ENCODE results near the gene GPANK1. TPM values are rescaled to one million over a fixed set of nuclear protein-coding genes. Genes with fewer than 3 reads are reported as not detected.

The GPANK1 gene
- total RNA-seq, 1 donor from 2014 or later: 9.8 TPM

DNA sequence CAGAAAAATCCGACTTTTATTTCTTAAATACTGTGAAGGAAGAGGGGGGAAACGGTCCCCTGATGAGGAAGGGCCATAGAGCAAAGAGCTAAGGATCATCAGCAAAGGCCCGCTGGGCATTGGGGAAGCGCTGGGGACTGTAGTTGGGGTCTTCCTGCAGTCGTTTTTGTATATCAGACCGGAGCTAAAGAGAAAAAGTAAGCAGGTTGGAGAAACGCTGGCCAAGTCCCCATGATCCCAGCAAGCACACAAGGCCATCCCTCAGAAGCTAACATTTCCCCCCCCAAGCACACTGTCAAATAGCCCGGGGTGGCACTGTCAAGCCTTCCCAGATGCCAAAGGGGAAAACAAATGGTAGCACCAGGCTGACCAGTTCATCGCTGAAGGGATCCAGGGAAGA, 25.8 kb downstream of the GPANK1 start:
- no peak for DNase-seq

DNA sequence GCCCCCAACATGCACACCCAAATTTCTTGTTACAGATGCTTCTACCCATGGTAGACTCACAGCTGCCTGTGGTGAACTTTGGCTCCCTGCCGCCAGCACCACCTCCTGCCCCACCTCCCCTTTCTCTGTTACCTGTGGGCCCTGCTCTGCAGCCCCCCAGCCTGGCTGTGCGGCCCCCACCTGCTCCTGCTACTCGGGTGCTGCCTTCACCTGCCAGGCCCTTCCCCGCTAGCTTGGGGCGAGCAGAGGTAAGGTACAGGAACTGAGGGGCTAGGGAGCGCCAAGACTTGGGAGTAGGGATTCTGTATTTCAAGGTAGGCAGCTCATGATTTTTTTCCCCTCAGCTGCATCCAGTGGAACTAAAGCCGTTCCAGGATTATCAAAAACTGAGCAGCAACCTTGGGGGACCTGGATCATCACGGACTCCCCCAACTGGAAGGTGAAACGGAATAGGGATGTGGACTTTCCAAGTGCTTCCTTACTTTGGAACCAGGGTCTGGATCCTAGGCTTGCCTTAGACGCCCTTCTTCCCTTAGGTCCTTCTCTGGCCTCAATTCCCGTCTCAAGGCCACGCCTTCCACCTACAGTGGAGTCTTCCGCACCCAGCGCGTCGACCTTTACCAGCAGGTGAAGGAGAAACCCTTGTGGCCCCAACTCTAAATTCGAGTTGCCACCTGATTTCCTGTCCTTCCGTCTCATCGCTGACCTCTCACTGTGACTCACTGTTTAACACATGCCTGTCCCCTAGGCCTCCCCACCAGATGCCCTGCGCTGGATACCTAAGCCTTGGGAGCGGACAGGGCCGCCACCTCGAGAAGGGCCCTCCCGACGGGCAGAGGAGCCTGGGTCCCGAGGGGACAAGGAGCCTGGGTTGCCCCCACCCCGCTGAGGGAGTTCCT, 27.9 kb downstream of the GPANK1 start:
- no peak for DNase-seq

GRCh38 chr6:31634969-31635575, 29.7 kb downstream of the GPANK1 start:
- DNase-seq: no peak

GRCh38 chr6:31634131-31634530, 30.7 kb downstream of the GPANK1 start:
- no peak for DNase-seq

- no peak for DNase-seq
These were observed 31.4 kb downstream of the GPANK1 start for GRCh38 chr6:31633447-31633846.

DNA sequence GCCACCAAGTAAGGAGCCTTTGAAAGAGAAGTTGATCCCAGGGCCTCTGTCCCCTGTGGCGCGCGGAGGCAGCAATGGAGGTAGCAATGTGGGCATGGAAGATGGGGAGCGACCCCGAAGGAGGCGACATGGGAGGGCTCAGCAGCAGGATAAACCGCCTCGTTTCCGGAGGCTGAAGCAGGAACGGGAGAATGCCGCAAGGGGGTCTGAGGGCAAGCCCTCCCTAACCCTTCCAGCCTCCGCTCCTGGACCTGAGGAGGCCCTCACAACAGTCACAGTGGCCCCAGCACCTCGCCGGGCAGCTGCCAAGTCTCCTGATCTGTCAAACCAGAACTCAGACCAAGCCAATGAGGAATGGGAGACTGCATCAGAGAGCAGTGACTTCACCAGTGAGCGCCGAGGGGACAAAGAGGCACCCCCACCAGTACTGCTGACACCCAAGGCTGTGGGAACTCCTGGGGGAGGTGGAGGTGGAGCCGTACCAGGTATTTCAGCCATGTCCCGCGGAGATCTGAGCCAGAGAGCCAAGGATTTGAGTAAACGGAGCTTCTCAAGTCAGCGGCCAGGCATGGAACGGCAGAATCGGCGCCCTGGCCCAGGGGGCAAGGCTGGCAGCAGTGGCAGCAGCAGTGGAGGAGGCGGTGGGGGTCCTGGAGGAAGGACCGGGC, 32.4 kb downstream of the GPANK1 start:
- DNase-seq: no peak

- no peak for DNase-seq
These were observed 33.0 kb downstream of the GPANK1 start for GRCh38 chr6:31631681-31632278.

DNA sequence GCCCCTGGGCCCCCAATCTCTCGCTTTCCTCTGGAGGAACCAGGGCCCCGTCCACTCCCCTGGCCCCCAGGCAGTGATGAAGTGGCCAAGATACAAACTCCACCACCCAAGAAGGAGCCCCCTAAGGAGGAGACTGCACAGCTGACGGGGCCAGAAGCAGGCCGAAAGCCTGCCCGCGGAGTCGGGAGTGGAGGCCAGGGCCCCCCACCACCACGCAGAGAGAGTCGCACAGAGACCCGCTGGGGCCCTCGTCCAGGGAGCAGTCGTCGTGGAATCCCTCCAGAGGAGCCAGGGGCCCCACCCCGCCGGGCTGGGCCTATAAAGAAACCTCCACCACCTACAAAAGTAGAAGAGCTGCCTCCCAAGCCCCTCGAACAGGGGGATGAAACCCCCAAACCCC, 33.6 kb downstream of the GPANK1 start:
- DNase-seq: no peak

- DNase-seq: no peak
These were observed 34.4 kb downstream of the GPANK1 start for GRCh38 chr6:31630177-31630934.

DNA sequence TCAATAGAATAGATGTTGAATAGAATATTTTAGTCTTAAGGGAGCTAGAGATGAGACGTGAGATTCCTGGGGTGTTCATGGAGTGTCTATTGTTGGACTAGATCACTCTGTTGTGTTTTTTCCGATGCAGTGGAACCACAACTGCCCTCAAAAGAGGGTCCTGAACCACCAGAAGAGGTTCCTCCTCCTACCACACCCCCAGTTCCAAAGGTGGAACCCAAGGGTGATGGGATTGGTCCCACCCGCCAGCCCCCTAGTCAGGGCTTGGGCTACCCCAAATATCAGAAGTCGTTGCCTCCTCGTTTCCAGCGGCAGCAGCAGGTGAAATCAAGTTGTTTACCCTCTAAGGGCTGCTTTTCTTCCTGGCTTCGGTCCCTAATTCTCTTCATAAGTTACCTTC, 35.8 kb downstream of the GPANK1 start:
- no peak for DNase-seq

DNA sequence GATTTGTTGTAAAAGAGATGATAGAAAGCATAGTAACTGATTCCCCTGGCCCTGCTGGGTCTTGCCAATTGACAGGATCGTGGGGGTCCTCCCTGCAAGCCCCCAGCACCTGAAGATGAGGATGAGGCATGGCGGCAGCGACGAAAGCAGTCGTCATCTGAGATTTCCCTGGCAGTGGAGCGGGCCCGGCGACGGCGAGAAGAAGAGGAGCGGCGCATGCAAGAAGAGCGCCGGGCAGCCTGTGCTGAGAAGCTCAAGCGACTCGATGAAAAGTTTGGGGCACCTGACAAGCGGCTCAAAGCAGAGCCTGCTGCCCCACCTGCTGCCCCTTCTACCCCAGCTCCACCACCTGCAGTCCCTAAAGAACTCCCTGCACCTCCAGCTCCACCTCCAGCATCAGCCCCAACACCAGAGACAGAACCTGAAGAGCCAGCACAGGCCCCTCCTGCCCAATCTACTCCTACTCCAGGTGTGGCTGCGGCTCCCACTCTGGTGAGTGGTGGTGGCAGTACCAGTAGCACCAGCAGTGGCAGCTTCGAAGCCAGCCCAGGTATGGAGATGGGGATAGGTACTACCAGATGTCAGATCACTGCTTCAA, 37.0 kb downstream of the GPANK1 start:
- no peak for DNase-seq

DNA sequence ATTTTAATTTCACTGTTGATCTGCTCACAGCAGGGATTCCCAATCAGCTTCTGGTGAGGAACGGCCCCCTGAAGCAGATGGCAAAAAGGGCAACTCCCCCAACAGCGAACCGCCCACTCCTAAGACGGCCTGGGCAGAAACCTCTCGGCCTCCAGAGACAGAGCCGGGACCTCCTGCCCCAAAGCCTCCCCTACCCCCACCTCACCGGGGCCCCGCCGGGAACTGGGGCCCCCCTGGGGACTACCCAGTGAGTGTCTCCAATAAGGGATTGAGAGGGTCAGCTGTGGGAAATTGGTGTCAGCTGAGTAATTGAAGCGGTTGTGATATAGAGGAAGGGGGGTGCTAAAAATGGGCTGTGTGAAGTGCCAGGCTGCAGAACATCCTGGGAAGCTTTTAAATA, 37.8 kb downstream of the GPANK1 start:
- no peak for DNase-seq

DNA sequence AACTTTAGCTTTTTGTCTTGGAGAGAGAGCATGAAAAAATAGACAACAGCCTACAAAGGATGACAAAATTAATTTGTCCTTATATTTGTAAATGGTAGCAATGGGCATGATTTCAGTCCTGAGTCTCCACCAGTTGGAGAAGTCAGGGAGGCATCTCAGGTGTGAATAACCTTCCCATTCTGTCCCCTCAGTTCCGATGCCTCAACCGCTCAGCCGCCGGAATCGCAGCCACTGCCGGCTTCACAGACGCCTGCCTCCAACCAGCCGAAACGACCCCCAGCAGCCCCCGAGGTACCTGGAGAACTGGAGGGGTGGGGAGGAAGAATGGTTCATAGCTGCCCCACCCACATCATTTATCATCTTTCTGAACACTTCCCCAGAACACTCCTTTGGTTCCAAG, 40.7 kb downstream of the GPANK1 start:
- no peak for DNase-seq

DNA sequence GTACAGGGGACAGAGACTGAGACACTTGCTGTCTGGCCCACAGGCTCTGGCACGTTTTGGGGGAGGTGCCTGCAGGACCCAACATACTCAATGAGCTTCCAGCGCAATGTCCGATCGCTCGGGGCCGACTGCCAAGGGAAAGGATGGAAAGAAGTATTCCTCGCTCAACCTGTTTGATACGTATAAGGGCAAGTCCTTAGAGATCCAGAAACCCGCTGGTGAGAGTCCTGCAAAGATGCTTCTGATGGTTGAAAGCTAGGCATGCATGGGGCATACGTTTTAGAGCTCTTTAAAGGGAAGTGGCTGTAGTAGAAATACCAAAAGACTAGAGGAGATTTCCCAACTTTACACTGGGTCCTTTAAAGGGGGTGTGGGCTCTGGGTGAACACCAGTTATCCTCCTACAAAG, 42.1 kb downstream of the GPANK1 start:
- DNase-seq: no peak

- DNase-seq: no peak
These were observed 42.8 kb downstream of the GPANK1 start for GRCh38 chr6:31621991-31622390.

DNA sequence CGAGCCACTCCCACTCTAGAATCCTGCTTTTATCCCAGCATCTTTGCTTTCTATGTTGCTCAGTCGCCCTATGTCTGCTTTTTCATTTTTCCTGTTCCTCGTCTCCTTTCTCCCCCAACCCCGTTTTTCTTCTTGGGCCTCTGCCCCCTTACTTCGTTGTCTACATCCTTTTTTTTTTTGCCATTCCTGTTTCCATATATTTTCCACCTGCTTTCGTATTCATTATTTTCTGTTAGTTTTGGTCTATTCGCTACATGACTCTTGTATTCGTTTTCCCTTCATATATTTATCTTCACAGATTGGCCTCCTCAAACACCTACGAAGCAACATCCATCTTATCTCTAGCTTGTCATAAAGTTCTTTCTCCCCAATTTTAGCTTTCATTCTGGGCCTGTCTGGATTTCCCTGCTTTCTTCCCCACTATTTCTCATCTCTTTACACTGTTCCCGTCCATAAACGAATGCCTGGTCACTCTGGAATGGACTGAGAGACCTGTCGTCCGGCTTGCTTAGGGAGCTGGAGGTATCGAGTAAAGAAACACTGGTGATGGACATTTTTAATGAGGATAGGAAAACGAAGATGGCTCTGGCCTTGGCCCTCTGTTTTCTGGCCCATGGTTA, 43.4 kb downstream of the GPANK1 start:
- DNase-seq: no peak

DNA sequence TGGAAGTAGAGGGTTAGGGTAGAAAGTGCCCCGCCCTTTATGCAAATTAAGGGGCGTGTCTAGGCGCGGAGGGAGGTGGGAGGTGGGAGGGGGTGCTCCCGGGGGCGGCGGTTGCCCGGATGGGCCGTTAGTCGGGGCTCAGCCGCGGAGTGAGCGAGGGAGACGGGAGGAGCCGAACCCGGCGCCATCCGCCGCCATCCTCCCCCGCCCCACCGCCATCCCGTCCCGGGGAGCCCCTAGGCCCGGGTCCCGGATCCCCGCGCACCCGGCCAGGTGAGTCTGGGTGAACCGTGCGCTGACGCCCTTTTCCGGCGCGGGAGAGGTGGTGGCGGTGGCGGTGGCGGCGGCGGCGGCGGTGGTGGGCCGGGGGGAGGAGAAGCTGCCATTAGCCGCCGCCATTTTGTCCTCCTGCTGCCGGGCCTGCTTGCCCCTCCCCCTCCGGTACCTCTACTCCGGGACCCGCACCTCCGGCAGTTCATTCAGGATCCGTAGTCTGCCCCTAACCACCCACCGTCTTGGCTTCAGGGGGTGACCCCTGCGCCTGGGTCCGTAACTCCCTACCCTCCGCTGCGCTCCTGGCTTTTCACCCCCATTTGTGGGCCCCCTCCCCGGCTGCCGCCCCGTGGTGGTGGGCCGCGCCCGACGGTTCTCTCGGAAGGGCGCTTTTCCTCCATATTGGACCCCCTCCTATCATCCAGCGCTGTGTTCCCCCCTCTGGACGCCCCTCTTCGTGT, 44.0 kb downstream of the GPANK1 start, which contains the start of gene PRRC2A:
Gene PRRC2A (plus strand): TSS at position 130 of the 734 bp plus-strand sequence. CDS start 2,075 bp downstream, outside the sequence.
- no peak for DNase-seq

DNA sequence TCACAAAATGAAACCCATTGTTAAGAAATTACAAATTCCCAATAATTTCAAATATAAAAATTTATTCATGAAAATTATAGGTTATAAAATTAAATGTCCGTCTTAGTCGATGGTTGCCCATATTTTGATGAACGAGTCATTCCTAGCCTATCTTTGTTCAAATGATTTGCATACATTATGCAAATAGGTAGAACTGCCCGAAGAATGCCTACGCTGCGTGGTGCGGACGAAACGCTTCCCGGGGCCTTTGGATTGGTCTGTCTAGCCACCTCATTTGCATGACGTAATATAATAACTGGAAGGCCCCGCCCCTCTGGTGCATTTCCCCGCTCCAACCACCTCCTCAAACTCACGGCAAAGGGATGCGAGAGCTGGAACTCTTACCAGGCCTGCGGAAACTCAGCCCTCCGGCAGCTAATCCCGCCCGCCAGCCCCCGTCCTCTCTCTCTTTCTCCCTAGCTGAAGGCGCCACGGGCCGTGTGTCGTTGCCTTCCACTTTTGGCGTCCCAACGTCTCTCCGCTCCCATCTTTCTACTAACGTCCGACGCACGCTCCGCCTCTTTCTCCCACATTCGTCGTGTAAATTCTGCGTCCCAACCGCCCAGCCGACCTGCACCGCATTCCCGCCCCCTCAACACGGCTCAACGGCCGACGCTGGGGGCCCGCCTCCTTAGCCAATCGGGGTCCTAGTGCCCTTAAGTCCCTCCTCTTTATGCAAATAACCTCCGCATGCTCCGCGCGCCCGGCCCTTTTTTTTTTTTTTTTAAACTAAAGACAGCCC, 44.8 kb downstream of the GPANK1 start:
- DNase-seq: peak; percentile 98

GRCh38 chr6:31617010-31617409, 47.8 kb downstream of the GPANK1 start:
- no peak for DNase-seq

GRCh38 chr6:31615748-31616147, 49.0 kb downstream of the GPANK1 start:
- no peak for DNase-seq

Measured in occipital lobe (tissue), 2 donors.